Endothelial cell of umbilical vein (primary cell): ENCODE measurements around the gene RAB37. TPM values are rescaled to one million over a fixed set of nuclear protein-coding genes. Genes with fewer than 3 reads are reported as not detected.

ENCODE experiments used
- BruUV-seq: library from RNA; stranded (reverse); fragments of 400-500 nt; replicated peaks from 2 replicates; lab custom pipeline; 2021; lab: Mats Ljungman, UMichigan
- CTCF ChIA-PET: fragments of 300-600, 350-600 bp; sonication (Branson Sonifier 250); formaldehyde crosslinking; loops from one replicate; lab custom pipeline; 2021; ENCODE audit warnings: antibody characterized with exemption, inconsistent platforms; lab: Charles Lee
- POLR2A ChIA-PET: fragments of 300-600, 350-600 bp; sonication (Branson Sonifier 250); formaldehyde crosslinking; loops from one replicate; lab custom pipeline; 2021; ENCODE audit warnings: antibody characterized with exemption, inconsistent platforms; lab: Charles Lee
- DNase-seq: peaks from one replicate; pipeline ENCODE4 v3.0.0-alpha.2; 2011; ENCODE audit warnings: low read depth, low spot score
- FAIRE-seq: peaks from 2 replicates; lab custom pipeline; 2011; peaks lifted over from hg19 to GRCh38; lab: Jason Lieb, UNC
- H2AFZ ChIP-seq: 2 replicates; pipeline ENCODE4 v1.6.0; 2012; ENCODE audit warnings: low read depth, low read length, control low read depth, inconsistent platforms
- H3K27ac ChIP-seq: 2 replicates; pipeline ENCODE4 v1.5.1; 2011; ENCODE audit warnings: low read depth, mild to moderate bottlenecking, control low read depth, low read length, moderate library complexity; ENCODE audit not compliant: insufficient read depth
- H3K27me3 ChIP-seq, 2 experiments: 2 replicates each; pipeline versions ENCODE4 v1.6.0 to v1.6.1; 2011; ENCODE audit warnings: low read length in 2 of 2, mixed read lengths in 1 of 2; ENCODE audit not compliant: control insufficient read depth in 2 of 2, insufficient read depth in 2 of 2
- H3K36me3 ChIP-seq, 2 experiments: 2 replicates in 1 of 2; 3 replicates in 1 of 2; pipeline ENCODE4 v1.5.1; 2011; ENCODE audit warnings: low read length in 2 of 2, mild to moderate bottlenecking in 1 of 2, moderate library complexity in 1 of 2; ENCODE audit not compliant: control insufficient read depth in 2 of 2, insufficient read depth in 2 of 2; ENCODE audit errors: extremely low read depth in 1 of 2
- H3K4me1 ChIP-seq: 3 replicates; pipeline ENCODE4 v1.5.1; 2011; ENCODE audit warnings: mild to moderate bottlenecking, low read length; ENCODE audit not compliant: control insufficient read depth, insufficient read depth; ENCODE audit errors: extremely low read depth
- H3K4me2 ChIP-seq: 2 replicates; pipeline ENCODE4 v1.6.1; 2011; ENCODE audit warnings: low read length, control low read depth, mixed read lengths; ENCODE audit not compliant: insufficient read depth
- H3K4me3 ChIP-seq, 3 experiments: fragments of 200-600 bp in 1 of 3; sonication (generic), shearing (Covaris generic) in 1 of 3; replicated peaks in 1 of 3; 2 replicates each; pipeline ENCODE4 v1.5.1; 2011 to 2016; ENCODE audit warnings: control low read depth in 3 of 3, low read length in 3 of 3, mild to moderate bottlenecking in 2 of 3, inconsistent platforms in 1 of 3, low read depth in 1 of 3, moderate library complexity in 1 of 3; ENCODE audit not compliant: insufficient read depth in 1 of 3
- H3K79me2 ChIP-seq: 2 replicates; pipeline ENCODE4 v1.6.0; 2012; ENCODE audit warnings: low read length, inconsistent platforms; ENCODE audit not compliant: control insufficient read depth, insufficient read depth
- H3K9ac ChIP-seq: replicated peaks from 2 replicates; pipeline ENCODE3; 2011; ENCODE audit warnings: low read length, control low read depth; ENCODE audit not compliant: insufficient read depth; ENCODE audit errors: extremely low read depth
- H3K9me1 ChIP-seq: replicated peaks from 3 replicates; pipeline ENCODE4 v1.6.0; 2011; ENCODE audit warnings: mild to moderate bottlenecking, low read length; ENCODE audit not compliant: control insufficient read depth, insufficient read depth; ENCODE audit errors: extremely low read depth
- H3K9me3 ChIP-seq: replicated peaks from 2 replicates; pipeline ENCODE4 v1.5.1; 2012; ENCODE audit warnings: low read length, inconsistent platforms; ENCODE audit not compliant: control insufficient read depth, insufficient read depth
- H4K20me1 ChIP-seq: replicated peaks from 2 replicates; pipeline ENCODE3; 2011; ENCODE audit warnings: mild to moderate bottlenecking, low read length; ENCODE audit not compliant: control insufficient read depth, insufficient read depth; ENCODE audit errors: extremely low read depth
- CTCF ChIP-seq, 2 donors: IDR thresholded peaks; 1 replicate in 1 of 2; 2 replicates in 1 of 2; pipeline ENCODE4 v1.5.1; 2011; ENCODE audit warnings: low read length in 2 of 2, mild to moderate bottlenecking in 2 of 2, moderate library complexity in 2 of 2, control low read depth in 1 of 2, inconsistent platforms in 1 of 2, low read depth in 1 of 2; ENCODE audit not compliant: insufficient read depth in 1 of 2; ENCODE audit errors: extremely low read depth in 1 of 2
- EZH2 ChIP-seq: IDR thresholded peaks from 2 replicates; pipeline ENCODE4 v1.6.1; 2012; ENCODE audit warnings: borderline replicate concordance, low read depth, mild to moderate bottlenecking, moderate library complexity, low read length, inconsistent platforms; ENCODE audit not compliant: severe bottlenecking
- FOS ChIP-seq: IDR thresholded peaks from 2 replicates; pipeline ENCODE4 v1.6.1; 2011; ENCODE audit warnings: mild to moderate bottlenecking, low read length, moderate library complexity, borderline replicate concordance; ENCODE audit not compliant: insufficient read depth
- GATA2 ChIP-seq: IDR thresholded peaks from 2 replicates; pipeline ENCODE4 v1.7.0; 2011; ENCODE audit warnings: low read depth, mild to moderate bottlenecking, moderate library complexity, mixed read lengths, low read length; ENCODE audit not compliant: insufficient read length, insufficient read depth
- JUN ChIP-seq: IDR thresholded peaks from 2 replicates; pipeline ENCODE4 v1.6.1; 2011; ENCODE audit warnings: borderline replicate concordance, low read depth; ENCODE audit not compliant: insufficient read length, insufficient read depth
- MAX ChIP-seq: IDR thresholded peaks from 2 replicates; pipeline ENCODE4 v1.6.1; 2011; ENCODE audit not compliant: insufficient read depth, insufficient read length
- MYC ChIP-seq: IDR thresholded peaks from one replicate; pipeline ENCODE4 v1.6.1; 2011; ENCODE audit warnings: mild to moderate bottlenecking, low read depth, low read length
- POLR2A ChIP-seq: IDR thresholded peaks from 2 replicates; pipeline ENCODE4 v1.6.1; 2012; ENCODE audit warnings: low read depth, mild to moderate bottlenecking, control low read depth, low read length
- POLR2AphosphoS5 ChIP-seq: IDR thresholded peaks from 2 replicates; pipeline ENCODE4 v1.6.1; 2012; ENCODE audit warnings: low read depth, mild to moderate bottlenecking, control low read depth, low read length, moderate library complexity; ENCODE audit not compliant: insufficient read depth
- dilution Hi-C: fragments of 300-500 bp; cut with MboI; formaldehyde crosslinking; loops from one replicate; pipeline ENCODE4 v1.15.0; 2019; ENCODE audit warnings: low sequenced_read_pairs; ENCODE audit not compliant: extremely low pct_ligation_motif_present
- intact Hi-C: fragments of 100-400 bp; cut with micrococcal nuclease; formaldehyde crosslinking; loops from one replicate; pipeline ENCODE4 v1.10.0; 2022
- polyA plus RNA-seq, 4 experiments: library from polyadenylated mRNA; depleted of rRNA in 3 of 4; stranded (reverse) in 3 of 4; unstranded in 1 of 4; fragments of >200 nt; gene quantifications; 2 replicates each; pipeline versions ENCODE4 v1.2.1 to v1.2.3, GENCODE V29; 2011 to 2012; ENCODE audit warnings: missing spikeins in 1 of 4
- total RNA-seq: library from RNA; stranded (reverse); gene quantifications from 2 replicates; pipeline ENCODE4 v1.2.3, GENCODE V29; 2021

RAB37 gene
- total and polyA plus RNA-seq, 2 donors (not counting 3 experiments of a cell fraction or from before 2014, with no cell fraction given) = 0.11 TPM; not detected in 1

GRCh38 chr17:74703311-74703710 is 33.7 kb upstream of the RAB37 start:
- DNase-seq (no peak), FAIRE-seq (no peak)
- BruUV-seq = no TSS peak
- intact Hi-C loops (no loop called here), dilution Hi-C loops (no loop called here)
- TF ChIP-seq GATA2 (no peak), FOS (no peak), EZH2 (no peak), JUN (no peak), MYC (no peak), POLR2A (no peak), CTCF (IDR thresholded peaks at IDR 0.05; ENCODE audit: extremely low read depth in 1 of 2, insufficient read depth in 1 of 2, low read depth in 1 of 2, low read length in 2 of 2) (no peak), POLR2AphosphoS5 (no peak), MAX (no peak)
- no peak overlapping the region for H3K9ac ChIP-seq
- no peaks in the 10 kb centered on the region for H3K27me3 ChIP-seq
- no peaks in the 10 kb centered on the region for H3K79me2 ChIP-seq
- H3K9me1 ChIP-seq = no peaks in the 10 kb centered on the region
- H3K4me3 ChIP-seq = no peak overlapping the region
- H3K36me3 ChIP-seq = no peaks in the 10 kb centered on the region
- no peak overlapping the region for H3K27ac ChIP-seq
- H3K9me3 ChIP-seq = no peaks in the 10 kb centered on the region
- CTCF ChIA-PET = interaction anchor here (1.6 kb wide), 1 partner anchor 33 kb away, joined by 3 read pairs; no protein-coding TSS in a partner anchor
- POLR2A ChIA-PET = no interaction called here
- H4K20me1 ChIP-seq = no peaks in the 10 kb centered on the region
- no peaks in the 10 kb centered on the region for H3K4me1 ChIP-seq
- no peak overlapping the region for H3K4me2 ChIP-seq
- no peak overlapping the region for H2AFZ ChIP-seq
